Adrenal gland (tissue), 5 donors: ENCODE results near the gene ADAMTSL1.

Experiments used
- CTCF ChIP-seq, 6 experiments: fragments of 450-650 bp in 4 of 6; fragments of 200-600 bp in 2 of 6; sonication (generic) in 1 of 6; IDR thresholded peaks; 1 replicate in 5 of 6; 2 replicates in 1 of 6; pipeline versions ENCODE4 v1.5.1 to v1.8.0; 2016 to 2021; ENCODE audit warnings: antibody characterized with exemption in 6 of 6, mild to moderate bottlenecking in 2 of 6, moderate library complexity in 1 of 6
- POLR2A ChIP-seq, 2 donors: fragments of 450-650 bp; IDR thresholded peaks; one replicate each; pipeline ENCODE4 v1.6.1; 2017; ENCODE audit warnings: antibody characterized with exemption in 2 of 2, mild to moderate bottlenecking in 2 of 2, moderate library complexity in 1 of 2
- donor health status: DM: no; HTN: no; CAD: no.

- no peak for TF ChIP-seq CTCF (IDR thresholded peaks at IDR 0.05)
- no peak for TF ChIP-seq POLR2A (IDR thresholded peaks at IDR 0.05)
Measured at GRCh38 chr9:18923671-18924430, 449.9 kb downstream of the ADAMTSL1 start.
